Colon (tissue), 2 donors: ENCODE results near the gene POLA1.
A peak's percentile ranks its signal among the peaks of the same experiment; 100 is the strongest.
"Not testable (repeated sequence)": the region's sequence is repeated elsewhere in the genome, so short reads cannot be mapped to it uniquely, and the experiment has no call there.

Experiments
- FAIRE-seq: peaks from 2 replicates; lab custom pipeline; 2012; peaks lifted over from hg19 to GRCh38; lab: Jason Lieb, UNC
- donor health status: control.
- donor health status: control.

POLA1 gene, protein sequence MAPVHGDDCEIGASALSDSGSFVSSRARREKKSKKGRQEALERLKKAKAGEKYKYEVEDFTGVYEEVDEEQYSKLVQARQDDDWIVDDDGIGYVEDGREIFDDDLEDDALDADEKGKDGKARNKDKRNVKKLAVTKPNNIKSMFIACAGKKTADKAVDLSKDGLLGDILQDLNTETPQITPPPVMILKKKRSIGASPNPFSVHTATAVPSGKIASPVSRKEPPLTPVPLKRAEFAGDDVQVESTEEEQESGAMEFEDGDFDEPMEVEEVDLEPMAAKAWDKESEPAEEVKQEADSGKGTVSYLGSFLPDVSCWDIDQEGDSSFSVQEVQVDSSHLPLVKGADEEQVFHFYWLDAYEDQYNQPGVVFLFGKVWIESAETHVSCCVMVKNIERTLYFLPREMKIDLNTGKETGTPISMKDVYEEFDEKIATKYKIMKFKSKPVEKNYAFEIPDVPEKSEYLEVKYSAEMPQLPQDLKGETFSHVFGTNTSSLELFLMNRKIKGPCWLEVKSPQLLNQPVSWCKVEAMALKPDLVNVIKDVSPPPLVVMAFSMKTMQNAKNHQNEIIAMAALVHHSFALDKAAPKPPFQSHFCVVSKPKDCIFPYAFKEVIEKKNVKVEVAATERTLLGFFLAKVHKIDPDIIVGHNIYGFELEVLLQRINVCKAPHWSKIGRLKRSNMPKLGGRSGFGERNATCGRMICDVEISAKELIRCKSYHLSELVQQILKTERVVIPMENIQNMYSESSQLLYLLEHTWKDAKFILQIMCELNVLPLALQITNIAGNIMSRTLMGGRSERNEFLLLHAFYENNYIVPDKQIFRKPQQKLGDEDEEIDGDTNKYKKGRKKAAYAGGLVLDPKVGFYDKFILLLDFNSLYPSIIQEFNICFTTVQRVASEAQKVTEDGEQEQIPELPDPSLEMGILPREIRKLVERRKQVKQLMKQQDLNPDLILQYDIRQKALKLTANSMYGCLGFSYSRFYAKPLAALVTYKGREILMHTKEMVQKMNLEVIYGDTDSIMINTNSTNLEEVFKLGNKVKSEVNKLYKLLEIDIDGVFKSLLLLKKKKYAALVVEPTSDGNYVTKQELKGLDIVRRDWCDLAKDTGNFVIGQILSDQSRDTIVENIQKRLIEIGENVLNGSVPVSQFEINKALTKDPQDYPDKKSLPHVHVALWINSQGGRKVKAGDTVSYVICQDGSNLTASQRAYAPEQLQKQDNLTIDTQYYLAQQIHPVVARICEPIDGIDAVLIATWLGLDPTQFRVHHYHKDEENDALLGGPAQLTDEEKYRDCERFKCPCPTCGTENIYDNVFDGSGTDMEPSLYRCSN (N-terminal part only)

DNA sequence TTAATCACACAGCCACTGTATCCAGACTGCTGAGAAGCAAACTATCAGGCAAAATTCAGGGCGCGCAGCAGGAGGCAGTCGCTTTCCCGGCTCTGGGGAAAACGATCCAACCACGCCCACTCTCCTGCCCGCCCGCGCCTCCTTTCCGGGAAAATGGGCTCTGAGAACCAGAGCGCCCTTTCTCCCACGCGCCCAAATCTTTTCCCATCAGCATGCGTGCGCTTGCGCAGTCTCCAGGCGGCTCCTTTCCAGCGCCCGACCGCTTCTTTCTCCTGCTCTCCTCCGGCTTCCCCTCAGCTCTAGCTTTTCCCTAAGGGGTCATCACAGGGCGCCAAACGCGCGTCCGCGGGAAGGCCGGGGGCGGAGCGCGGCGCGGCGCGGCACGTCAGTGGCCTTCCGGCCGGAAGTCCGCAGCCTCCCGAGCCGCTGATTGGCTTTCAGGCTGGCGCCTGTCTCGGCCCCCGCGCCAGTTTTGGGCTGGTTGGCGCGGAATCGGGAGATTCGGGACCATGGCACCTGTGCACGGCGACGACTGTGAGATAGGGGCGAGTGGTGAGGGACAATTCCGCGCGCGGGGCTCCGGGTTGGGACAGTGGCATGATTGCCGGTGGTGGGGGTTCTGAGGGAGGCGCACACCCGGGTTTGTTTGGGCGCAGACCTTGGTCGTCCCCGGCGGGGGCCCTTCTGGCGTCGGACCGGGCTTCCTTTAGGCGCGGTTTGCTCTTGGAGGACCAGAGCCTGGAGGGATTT lies at the start of gene POLA1:
POLA1 (plus strand) TSS at position 466 of the 750 bp plus-strand sequence; CDS start at position 510, 44 bp downstream.
- no peak for FAIRE-seq

- FAIRE-seq: no peak
Measured at GRCh38 chrX:24646006-24646405, 47.7 kb upstream of the POLA1 start.

DNA sequence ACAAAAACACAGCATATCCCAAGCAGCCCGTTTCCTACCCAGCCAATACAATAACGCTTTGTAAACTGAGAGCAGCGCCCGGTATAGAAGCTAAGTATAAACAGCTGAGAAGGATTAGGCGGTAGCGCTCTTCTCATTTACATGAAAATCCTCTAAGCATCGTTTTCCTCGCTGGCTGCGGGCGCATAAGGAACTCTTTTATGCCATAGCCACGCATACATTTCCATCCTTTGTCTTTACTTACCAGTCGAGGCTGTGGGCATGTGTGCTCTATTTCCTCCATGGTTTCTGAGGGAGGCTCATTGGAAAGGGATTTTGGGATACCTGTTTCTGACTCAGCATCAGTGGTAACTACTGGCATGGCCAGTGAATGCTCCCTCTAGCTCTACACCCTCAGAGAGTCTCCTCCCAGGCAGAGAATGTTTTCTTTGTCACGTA lies 47.0 kb upstream of the POLA1 start:
- no peak for FAIRE-seq

GRCh38 chrX:24647257-24648058 lies 46.3 kb upstream of the POLA1 start, which contains the start of gene PCYT1B:
TSS of gene PCYT1B (minus strand) at chrX:24647347. CDS start at chrX:24647105, 242 bp downstream.
- no peak for FAIRE-seq

DNA sequence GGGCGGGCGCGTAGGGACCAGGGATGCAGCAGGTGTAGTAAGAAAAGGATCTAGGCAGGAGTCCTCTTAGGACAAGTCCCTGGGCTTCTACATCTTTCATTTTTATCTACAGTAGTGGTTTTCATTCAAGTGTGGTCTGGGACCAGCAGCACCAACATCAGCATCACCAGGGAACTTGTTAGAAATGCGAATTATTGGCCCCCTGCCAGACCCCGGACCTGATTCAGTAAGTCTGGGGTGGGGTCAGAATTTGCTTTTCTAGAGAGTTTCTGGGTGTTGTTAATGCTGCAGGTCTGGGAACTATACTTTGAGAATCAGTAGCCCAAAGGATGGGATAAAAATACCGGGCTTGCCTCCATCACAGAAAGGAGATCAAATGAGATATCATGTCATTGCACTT lies 45.2 kb upstream of the POLA1 start:
- no peak for FAIRE-seq

DNA sequence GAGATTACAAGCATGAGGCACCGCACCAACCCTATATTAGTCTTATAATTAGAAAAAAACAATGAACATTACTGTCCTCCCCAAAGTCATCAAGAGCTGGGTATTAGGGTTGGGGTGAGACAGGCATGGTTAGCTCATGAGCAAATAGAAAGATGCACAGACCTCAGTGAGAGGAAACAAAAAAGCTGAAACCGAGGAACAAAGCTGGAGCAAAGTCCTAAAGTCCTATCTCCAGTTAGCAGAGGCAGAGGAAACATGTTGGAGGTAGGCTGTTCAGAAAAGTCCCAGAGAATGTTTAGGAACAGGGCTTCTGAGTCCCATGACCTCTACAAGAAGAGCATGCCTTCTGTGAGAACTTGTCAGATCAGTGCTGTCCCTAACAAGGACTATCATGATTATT lies 41.9 kb upstream of the POLA1 start:
- no peak for FAIRE-seq

DNA sequence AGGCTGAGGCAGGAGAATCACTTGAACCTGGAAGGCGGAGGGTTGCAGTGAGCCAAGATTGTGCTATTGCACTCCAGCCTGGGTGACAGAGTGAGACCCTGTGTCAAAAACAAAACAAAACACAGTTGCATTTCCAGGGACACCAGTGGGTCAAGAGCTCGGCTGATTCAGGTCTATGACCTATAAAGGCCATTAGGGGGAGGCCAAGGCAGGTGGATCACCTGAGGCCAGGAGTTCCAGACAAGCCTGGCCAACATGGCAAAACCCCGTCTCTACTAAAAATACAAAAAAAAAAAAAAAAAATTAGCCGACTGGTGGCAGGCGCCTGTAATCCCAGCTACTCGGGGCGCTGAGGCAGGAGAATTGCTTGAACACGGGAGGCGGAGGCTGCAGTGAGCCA lies 38.0 kb upstream of the POLA1 start:
- not testable (repeated sequence) for FAIRE-seq

- FAIRE-seq: no peak
Measured at GRCh38 chrX:24657671-24658386, 35.9 kb upstream of the POLA1 start.

DNA sequence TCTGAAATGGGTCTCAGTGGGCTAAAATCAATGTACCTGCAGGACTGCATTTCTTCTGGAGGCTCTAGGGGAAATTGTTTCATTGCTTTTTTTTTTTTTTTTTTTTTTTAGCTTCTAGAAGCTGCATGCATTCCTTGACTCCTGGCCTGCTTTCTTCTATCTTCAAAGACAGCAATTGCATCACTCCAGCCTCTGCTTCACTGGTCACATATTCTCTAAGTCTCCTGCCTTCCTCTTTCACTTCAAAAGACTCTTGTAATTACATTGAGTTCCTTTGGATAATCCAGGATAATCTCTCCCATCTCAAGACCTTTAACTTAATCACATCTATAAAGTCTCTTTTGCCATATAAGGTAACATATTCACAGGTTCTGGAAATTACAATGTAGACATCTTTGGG lies 35.3 kb upstream of the POLA1 start:
- FAIRE-seq: no peak

DNA sequence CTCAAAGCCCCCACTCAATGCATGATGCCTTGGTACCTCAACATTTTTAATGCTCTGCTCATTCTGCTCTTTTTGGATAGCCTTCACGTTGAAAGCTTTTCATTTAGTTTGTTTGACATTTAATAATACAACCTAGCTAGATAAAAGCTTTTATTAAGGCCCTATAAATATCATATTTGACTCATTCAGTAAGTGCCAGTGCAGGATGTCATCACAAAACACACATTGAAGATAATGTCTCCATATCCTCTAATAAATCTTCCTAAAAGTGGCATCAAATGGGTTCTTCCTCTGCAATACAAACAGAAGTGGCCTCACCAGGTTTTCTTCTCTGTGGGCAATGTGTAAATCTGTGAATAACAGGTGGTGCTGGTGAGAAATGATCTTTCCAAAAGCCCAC lies 34.6 kb upstream of the POLA1 start:
- no peak for FAIRE-seq

GRCh38 chrX:24659646-24660045 lies 34.1 kb upstream of the POLA1 start:
- no peak for FAIRE-seq

DNA sequence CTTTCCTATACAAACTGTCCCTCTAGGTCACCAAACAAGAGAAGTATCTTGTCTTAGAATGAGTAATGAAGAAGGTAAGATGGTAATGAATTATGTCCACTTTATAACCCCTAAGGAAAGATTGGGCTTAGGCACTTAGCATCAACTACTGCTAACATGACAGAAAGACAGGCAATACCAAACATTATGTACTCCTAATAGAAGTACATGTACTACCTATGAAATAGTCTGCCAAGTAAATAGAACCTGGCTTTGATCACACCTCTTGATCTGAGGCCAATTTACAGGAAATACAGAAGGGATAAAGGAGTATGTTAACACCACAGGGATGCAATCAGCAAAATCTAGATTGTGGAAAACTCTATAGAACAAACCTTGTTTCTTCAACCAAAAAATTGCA lies 32.4 kb upstream of the POLA1 start:
- FAIRE-seq: no peak

GRCh38 chrX:24662352-24662751 lies 31.4 kb upstream of the POLA1 start:
- FAIRE-seq: no peak

GRCh38 chrX:24668111-24668510 lies 25.6 kb upstream of the POLA1 start:
- no peak for FAIRE-seq

DNA sequence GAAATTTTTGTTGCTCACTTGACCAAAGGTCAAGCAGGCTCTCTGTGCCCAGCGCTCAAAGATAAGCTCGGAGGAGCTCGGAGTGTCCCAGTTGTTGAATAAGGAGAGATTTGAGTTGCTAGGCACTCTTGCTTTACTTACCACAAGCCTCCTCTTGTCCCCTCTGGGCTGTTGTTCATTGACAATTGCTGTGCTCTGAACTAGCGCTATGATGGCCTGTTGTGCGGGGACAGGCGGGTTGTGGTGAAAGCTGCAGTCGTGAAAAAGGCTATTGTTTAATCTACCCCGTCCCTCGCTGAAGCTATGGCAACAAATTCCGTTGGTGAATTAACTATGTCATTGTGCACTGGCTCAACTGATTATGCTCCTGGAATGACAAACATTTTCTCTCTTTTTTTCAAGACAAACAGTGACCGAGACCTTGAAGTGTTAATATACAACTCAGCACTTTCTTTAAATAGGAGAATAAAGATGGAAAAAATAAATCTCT lies 21.0 kb upstream of the POLA1 start:
- no peak for FAIRE-seq

DNA sequence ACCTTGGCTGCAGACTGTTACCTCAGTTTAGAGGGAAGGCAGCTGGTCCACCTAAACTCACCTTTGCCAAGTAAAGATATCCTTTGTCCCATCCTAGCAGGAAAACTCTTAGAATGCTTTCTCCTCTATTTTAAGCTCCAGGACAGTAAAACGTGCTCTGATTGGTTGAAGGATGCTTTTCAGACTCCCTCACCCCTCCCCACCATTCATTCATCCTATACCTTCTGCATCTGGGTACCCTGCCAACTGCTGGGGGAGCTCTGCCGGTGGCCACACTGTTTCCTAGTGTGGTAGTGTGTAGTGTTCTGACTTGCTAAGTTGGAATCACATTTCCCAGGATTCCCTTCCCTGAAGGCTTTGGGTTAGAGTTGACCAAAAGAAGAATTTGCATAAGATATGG lies 20.3 kb upstream of the POLA1 start:
- FAIRE-seq: no peak

DNA sequence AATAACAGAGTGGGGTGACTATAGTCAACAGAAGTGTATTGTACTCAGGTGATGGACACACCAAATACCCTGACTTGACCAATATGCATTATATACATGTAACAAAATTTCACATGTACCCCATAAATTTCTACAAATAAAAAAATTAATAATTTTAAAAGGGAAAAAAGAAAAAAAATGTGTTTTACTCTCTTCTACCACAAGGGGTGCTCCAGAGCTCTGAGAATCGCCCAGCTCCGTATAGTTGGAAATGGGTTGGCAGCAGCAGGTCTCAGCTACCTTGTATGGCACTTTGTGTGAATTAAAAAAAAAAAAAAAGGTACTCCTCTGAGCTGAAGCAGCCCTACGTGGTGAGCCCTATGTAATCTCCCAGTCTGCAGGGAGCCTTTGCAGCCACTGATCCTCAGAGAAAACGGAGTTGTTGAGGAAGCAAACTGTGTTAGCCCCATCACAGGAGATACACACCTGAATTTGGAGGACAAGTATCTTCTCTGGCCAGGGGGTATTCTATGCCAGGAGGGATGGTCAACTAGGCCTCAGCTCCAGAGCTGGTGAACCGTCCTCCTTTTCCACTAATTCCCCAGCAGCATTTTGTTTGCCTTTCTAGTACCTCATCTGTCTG lies 17.2 kb upstream of the POLA1 start:
- FAIRE-seq: peak; percentile 92

- no peak for FAIRE-seq
Measured at GRCh38 chrX:24682739-24683432, 10.8 kb upstream of the POLA1 start.

- FAIRE-seq: no peak
Measured at GRCh38 chrX:24684048-24684447, 9.7 kb upstream of the POLA1 start.
